ENCODE results near the gene ETFBKMT.
"Not testable (repeated sequence)": the region's sequence is repeated elsewhere in the genome, so short reads cannot be mapped to it uniquely, and the experiment has no call there.

Gene ETFBKMT

GRCh38 chr12:31658471-31659086 lies 909 bp upstream of the ETFBKMT start:
- DNase-seq: no peak

- DNase-seq: no peak
Observed at GRCh38 chr12:31662176-31662849, 2.8 kb downstream of the ETFBKMT start.

- no peak for DNase-seq
Observed at GRCh38 chr12:31663576-31663975, 4.1 kb downstream of the ETFBKMT start.

GRCh38 chr12:31664038-31664437 lies 4.5 kb downstream of the ETFBKMT start:
- DNase-seq: no peak

GRCh38 chr12:31669020-31669419 lies 9.5 kb downstream of the ETFBKMT start:
- no peak for DNase-seq

- DNase-seq: not testable (repeated sequence)
Observed at GRCh38 chr12:31669582-31669981, 10.1 kb downstream of the ETFBKMT start.

- no peak for DNase-seq
Observed at GRCh38 chr12:31672521-31672920, 13.0 kb downstream of the ETFBKMT start.

GRCh38 chr12:31682136-31682962 lies 22.9 kb downstream of the ETFBKMT start:
- peak; percentile 39 for DNase-seq

- DNase-seq: no peak
Observed at GRCh38 chr12:31685801-31686200, 26.3 kb downstream of the ETFBKMT start.

- DNase-seq: no peak
Observed at GRCh38 chr12:31687101-31687527, 27.6 kb downstream of the ETFBKMT start.

- not testable (repeated sequence) for DNase-seq
Observed at GRCh38 chr12:31689921-31690320, 30.4 kb downstream of the ETFBKMT start.

- DNase-seq: no peak
Observed at GRCh38 chr12:31702047-31702446, 42.6 kb downstream of the ETFBKMT start.

- DNase-seq: no peak
Observed at GRCh38 chr12:31705621-31706020, 46.1 kb downstream of the ETFBKMT start.

- DNase-seq: not testable (repeated sequence)
Observed at GRCh38 chr12:31708118-31708517, 48.6 kb downstream of the ETFBKMT start.

- DNase-seq: no peak
Observed at GRCh38 chr12:31710021-31710818, 50.7 kb downstream of the ETFBKMT start.

GRCh38 chr12:31712877-31713276 lies 53.4 kb downstream of the ETFBKMT start:
- DNase-seq: no peak

- no peak for DNase-seq
Observed at GRCh38 chr12:31714406-31715271, 55.2 kb downstream of the ETFBKMT start.

- DNase-seq: no peak
Observed at GRCh38 chr12:31715283-31715825, 55.9 kb downstream of the ETFBKMT start.

GRCh38 chr12:31716998-31717397 lies 57.5 kb downstream of the ETFBKMT start:
- not testable (repeated sequence) for DNase-seq

- DNase-seq: not testable (repeated sequence)
Observed at GRCh38 chr12:31718542-31719198, 59.2 kb downstream of the ETFBKMT start.

- DNase-seq: no peak
Observed at GRCh38 chr12:31722580-31722979, 63.1 kb downstream of the ETFBKMT start.
